Neural cell (in vitro differentiated cells): Measurements from ENCODE around the gene TPSB2. TPM values are rescaled to one million over a fixed set of nuclear protein-coding genes. Genes with fewer than 3 reads are reported as not detected.

ENCODE experiments used
- H2AFZ ChIP-seq: fragments of 200-600, 300-800 bp; sonication (generic), shearing (Covaris generic); 2 replicates; pipeline ENCODE4 v1.6.0; 2014; ENCODE audit warnings: low read depth, mild to moderate bottlenecking, antibody characterized with exemption, low read length, moderate library complexity
- H3F3A ChIP-seq: fragments of 200-600 bp; shearing (Covaris generic); 2 replicates; pipeline ENCODE4 v1.6.1; 2016; ENCODE audit warnings: mild to moderate bottlenecking, moderate library complexity, mixed read lengths, antibody characterized with exemption, low read length; ENCODE audit not compliant: insufficient read depth, poor library complexity, severe bottlenecking
- H3K27ac ChIP-seq: fragments of 200-600, 300-800 bp; sonication (generic), shearing (Covaris generic); 2 replicates; pipeline ENCODE4 v1.5.1; 2014; ENCODE audit warnings: mild to moderate bottlenecking, low read length, moderate library complexity
- H3K27me3 ChIP-seq: fragments of 300-800, 200-600 bp; sonication (generic), shearing (Covaris generic); 2 replicates; pipeline ENCODE4 v1.6.0; 2014; ENCODE audit warnings: mild to moderate bottlenecking, low read depth, low read length, moderate library complexity; ENCODE audit not compliant: insufficient read depth
- H3K36me3 ChIP-seq: fragments of 300-800, 200-600 bp; sonication (generic), shearing (Covaris generic); 2 replicates; pipeline ENCODE4 v1.5.1; 2014; ENCODE audit warnings: mild to moderate bottlenecking, antibody characterized with exemption, low read length, moderate library complexity; ENCODE audit not compliant: insufficient read depth
- H3K4me2 ChIP-seq: fragments of 300-800, 200-600 bp; sonication (generic), shearing (Covaris generic); 2 replicates; pipeline ENCODE4 v1.6.0; 2014; ENCODE audit warnings: mild to moderate bottlenecking, low read length
- H3K4me3 ChIP-seq: fragments of 300-800, 200-600 bp; sonication (generic), shearing (Covaris generic); 2 replicates; pipeline ENCODE4 v1.5.1; 2014; ENCODE audit warnings: mild to moderate bottlenecking, low read length, moderate library complexity
- H3K79me2 ChIP-seq: fragments of 200-600 bp; shearing (Covaris generic); replicated peaks from 2 replicates; pipeline ENCODE4 v1.6.0; 2014; ENCODE audit warnings: mild to moderate bottlenecking, low read length, moderate library complexity; ENCODE audit not compliant: insufficient read depth
- H3K9ac ChIP-seq: fragments of 300-800, 200-600 bp; sonication (generic), shearing (Covaris generic); 2 replicates; pipeline ENCODE4 v1.6.1; 2016; ENCODE audit warnings: mild to moderate bottlenecking, low read length, mixed read lengths
- H3K9me2 ChIP-seq: fragments of 200-600 bp; shearing (Covaris generic); 2 replicates; pipeline ENCODE4 v1.6.1; 2016; ENCODE audit warnings: mild to moderate bottlenecking, low read length, mixed read lengths; ENCODE audit not compliant: insufficient read depth
- H3K9me3 ChIP-seq: fragments of 200-600, 300-800 bp; sonication (generic), shearing (Covaris generic); 2 replicates; pipeline ENCODE4 v1.6.1; 2016; ENCODE audit warnings: mild to moderate bottlenecking, mixed run types, low read length, moderate library complexity, mixed read lengths
- H4K20me1 ChIP-seq: fragments of 200-600 bp; shearing (Covaris generic); 2 replicates; pipeline ENCODE4 v1.6.1; 2016; ENCODE audit warnings: mild to moderate bottlenecking, mixed run types; ENCODE audit not compliant: insufficient read depth
- CTCF ChIP-seq: fragments of 450-650 bp; IDR thresholded peaks from 2 replicates; pipeline ENCODE4 v1.5.1; 2014; ENCODE audit warnings: antibody characterized with exemption, mild to moderate bottlenecking, moderate library complexity; ENCODE audit not compliant: poor library complexity, severe bottlenecking
- EP300 ChIP-seq: fragments of 450-650 bp; conservative IDR thresholded peaks from 2 replicates; pipeline ENCODE4 v1.6.1; 2014; ENCODE audit warnings: antibody characterized with exemption, mild to moderate bottlenecking, moderate library complexity; ENCODE audit not compliant: poor library complexity, severe bottlenecking
- EZH2 ChIP-seq: fragments of 200-600, 300-800 bp; shearing (Covaris generic), sonication (generic); IDR thresholded peaks from 2 replicates; pipeline ENCODE4 v1.6.1; 2014; ENCODE audit warnings: antibody characterized with exemption, low read length, borderline replicate concordance, mild to moderate bottlenecking; ENCODE audit not compliant: insufficient read depth, poor library complexity, severe bottlenecking
- MXI1 ChIP-seq: fragments of 450-650 bp; conservative IDR thresholded peaks from 2 replicates; pipeline ENCODE4 v1.6.1; 2014; ENCODE audit warnings: antibody characterized with exemption, mild to moderate bottlenecking; ENCODE audit not compliant: poor library complexity, severe bottlenecking
- POLR2AphosphoS5 ChIP-seq: IDR thresholded peaks from 2 replicates; pipeline ENCODE4 v1.6.1; 2012
- RAD21 ChIP-seq: fragments of 450-650 bp; conservative IDR thresholded peaks from 2 replicates; pipeline ENCODE4 v1.6.1; 2014; ENCODE audit warnings: antibody characterized with exemption, mild to moderate bottlenecking, moderate library complexity
- REST ChIP-seq: IDR thresholded peaks from 2 replicates; pipeline ENCODE4 v1.6.1; 2012; ENCODE audit warnings: borderline replicate concordance
- SMC3 ChIP-seq: fragments of 450-650 bp; conservative IDR thresholded peaks from 2 replicates; pipeline ENCODE4 v1.6.1; 2014; ENCODE audit warnings: antibody characterized with exemption, mild to moderate bottlenecking, moderate library complexity; ENCODE audit not compliant: poor library complexity
- TAF1 ChIP-seq: IDR thresholded peaks from 2 replicates; pipeline ENCODE4 v1.6.1; 2012; ENCODE audit warnings: low read depth
- polyA plus RNA-seq: library from polyadenylated mRNA; depleted of rRNA; stranded (reverse); fragments of >200 nt; gene quantifications from 2 replicates; pipeline ENCODE4 v1.2.3, GENCODE V29; 2014

Gene TPSB2
- polyA plus RNA-seq, 1 donor from 2014 or later = not detected

- H3K4me2 ChIP-seq = no peak overlapping the region
- no peaks in the 10 kb centered on the region for H3K27me3 ChIP-seq
- H3K27ac ChIP-seq = no peak overlapping the region
- H3K79me2 ChIP-seq = no peaks in the 10 kb centered on the region
- H3F3A ChIP-seq = no peaks in the 10 kb centered on the region
- no peak for TF ChIP-seq EP300
- no peak for TF ChIP-seq EZH2
- TF ChIP-seq POLR2AphosphoS5 = no peak
- no peak for TF ChIP-seq TAF1
- no peak for TF ChIP-seq CTCF
- H3K9me2 ChIP-seq = no peaks in the 10 kb centered on the region
- no peaks in the 10 kb centered on the region for H3K9me3 ChIP-seq
- no peaks in the 10 kb centered on the region for H4K20me1 ChIP-seq
- no peaks in the 10 kb centered on the region for H3K36me3 ChIP-seq
- no peak overlapping the region for H3K9ac ChIP-seq
- H3K4me3 ChIP-seq = no peak overlapping the region
- no peak overlapping the region for H2AFZ ChIP-seq
These were observed 47.8 kb upstream of the TPSB2 start for GRCh38 chr16:1277617-1278282.

GRCh38 chr16:1277151-1277598 is 47.2 kb upstream of the TPSB2 start:
- Histone ChIP-seq H3K4me3 (no peak overlapping the region), H3K79me2 (no peaks in the 10 kb centered on the region), H3K27me3 (no peaks in the 10 kb centered on the region), H4K20me1 (no peaks in the 10 kb centered on the region), H3K4me2 (no peak overlapping the region), H3K9ac (no peak overlapping the region), H3F3A (no peaks in the 10 kb centered on the region), H2AFZ (no peak overlapping the region), H3K9me2 (no peaks in the 10 kb centered on the region), H3K9me3 (no peaks in the 10 kb centered on the region), H3K27ac (no peak overlapping the region), H3K36me3 (no peaks in the 10 kb centered on the region)
- TF ChIP-seq REST = no peak
- no peak for TF ChIP-seq CTCF
- no peak for TF ChIP-seq SMC3
- TF ChIP-seq TAF1 = no peak
- TF ChIP-seq RAD21 = no peak
- no peak for TF ChIP-seq EP300
- no peak for TF ChIP-seq POLR2AphosphoS5
- no peak for TF ChIP-seq EZH2
- TF ChIP-seq MXI1 = no peak
